IMR-90 (cell line): ENCODE data around the gene FGF9. TPM values are rescaled to one million over a fixed set of nuclear protein-coding genes. Genes with fewer than 3 reads are reported as not detected.

Experiments used
- ATAC-seq: fragments of 200-7000 bp; cut with Tn5 transposase; 2 replicates; pipeline ENCODE4 v1.9.1; 2020; ENCODE audit warnings: low read depth, mild to moderate bottlenecking, moderate library complexity
- BruUV-seq: library from RNA; stranded (reverse); fragments of 400-500 nt; replicated peaks from 2 replicates; lab custom pipeline; 2021; lab: Mats Ljungman, UMichigan
- CTCF ChIA-PET: fragments of 300-600 bp; formaldehyde crosslinking; extraction: SDS; loops from one replicate; lab custom pipeline; 2021; ENCODE audit warnings: antibody characterized with exemption; lab: Yijun Ruan, JAX
- POLR2A ChIA-PET: fragments of 300-600 bp; sonication (Branson Sonifier 250); formaldehyde crosslinking; loops from one replicate; lab custom pipeline; 2022; ENCODE audit warnings: antibody characterized with exemption; ENCODE audit not compliant: unreplicated experiment; lab: Charles Lee
- DNase-seq: peaks from one replicate; pipeline ENCODE4 v3.0.0; 2013
- H2AFZ ChIP-seq: replicated peaks from 2 replicates; pipeline ENCODE3; 2013; ENCODE audit warnings: low read length, mild to moderate bottlenecking; ENCODE audit not compliant: poor library complexity
- H2AK5ac ChIP-seq: 2 replicates; pipeline ENCODE4 v1.6.1; 2013; ENCODE audit warnings: low read depth, low read length, inconsistent platforms
- H2AK9ac ChIP-seq: replicated peaks from 2 replicates; pipeline ENCODE3; 2013; ENCODE audit warnings: mild to moderate bottlenecking, low read depth, low read length, moderate library complexity; ENCODE audit not compliant: poor library complexity
- H2BK120ac ChIP-seq: 2 replicates; pipeline ENCODE4 v1.6.1; 2013; ENCODE audit warnings: low read depth, low read length, inconsistent platforms
- H2BK15ac ChIP-seq: 3 replicates; pipeline ENCODE4 v1.6.1; 2013; ENCODE audit warnings: low read depth, low read length, inconsistent platforms
- H2BK20ac ChIP-seq: 2 replicates; pipeline ENCODE4 v1.6.1; 2013; ENCODE audit warnings: low read depth, mild to moderate bottlenecking, inconsistent platforms, low read length, moderate library complexity
- H2BK5ac ChIP-seq: 2 replicates; pipeline ENCODE4 v1.6.1; 2013; ENCODE audit warnings: mild to moderate bottlenecking, low read depth, low read length, inconsistent platforms; ENCODE audit not compliant: poor library complexity, severe bottlenecking
- H3K14ac ChIP-seq: replicated peaks from 2 replicates; pipeline ENCODE4 v1.6.1; 2013; ENCODE audit warnings: low read depth, low read length, inconsistent platforms
- H3K18ac ChIP-seq: 2 replicates; pipeline ENCODE4 v1.6.1; 2013; ENCODE audit warnings: low read depth, low read length, control low read depth
- H3K23ac ChIP-seq: 2 replicates; pipeline ENCODE4 v1.6.1; 2013; ENCODE audit warnings: low read depth, low read length, inconsistent platforms
- H3K27ac ChIP-seq: 2 replicates; pipeline ENCODE4 v1.5.1; 2013; ENCODE audit warnings: mild to moderate bottlenecking, control low read depth, low read length; ENCODE audit not compliant: insufficient read depth
- H3K27me3 ChIP-seq: 2 replicates; pipeline ENCODE4 v1.6.1; 2013; ENCODE audit warnings: low read length; ENCODE audit not compliant: control insufficient read depth, insufficient read depth
- H3K36me3 ChIP-seq: 2 replicates; pipeline ENCODE4 v1.6.1; 2013; ENCODE audit warnings: low read length, mixed read lengths; ENCODE audit not compliant: control insufficient read depth, insufficient read depth
- H3K4ac ChIP-seq: 2 replicates; pipeline ENCODE4 v1.6.1; 2013; ENCODE audit warnings: low read depth, low read length, inconsistent platforms
- H3K4me1 ChIP-seq: 2 replicates; pipeline ENCODE4 v1.6.1; 2013; ENCODE audit warnings: low read length, mixed read lengths; ENCODE audit not compliant: control insufficient read depth, insufficient read depth
- H3K4me2 ChIP-seq: 2 replicates; pipeline ENCODE4 v1.6.1; 2013; ENCODE audit warnings: low read depth, mild to moderate bottlenecking, control low read depth, low read length, moderate library complexity
- H3K4me3 ChIP-seq: 2 replicates; pipeline ENCODE4 v1.5.1; 2013; ENCODE audit warnings: low read depth, mild to moderate bottlenecking, control low read depth, low read length, moderate library complexity; ENCODE audit not compliant: insufficient read depth
- H3K56ac ChIP-seq: 2 replicates; pipeline ENCODE4 v1.6.1; 2013; ENCODE audit warnings: low read length, inconsistent platforms; ENCODE audit not compliant: insufficient read depth; ENCODE audit errors: extremely low read depth
- H3K79me1 ChIP-seq, 2 experiments: 2 replicates each; pipeline ENCODE4 v1.6.1; 2013; ENCODE audit warnings: low read length in 2 of 2, inconsistent platforms in 1 of 2, low read depth in 1 of 2
- H3K9ac ChIP-seq: 2 replicates; pipeline ENCODE4 v1.6.1; 2013; ENCODE audit warnings: low read depth, low read length, control low read depth
- H3K9me1 ChIP-seq: 2 replicates; pipeline ENCODE4 v1.6.1; 2013; ENCODE audit warnings: low read length, inconsistent platforms; ENCODE audit not compliant: insufficient read depth
- H3K9me3 ChIP-seq: 2 replicates; pipeline ENCODE4 v1.6.1; 2013; ENCODE audit warnings: low read length; ENCODE audit not compliant: control insufficient read depth, insufficient read depth
- H4K20me1 ChIP-seq: 2 replicates; pipeline ENCODE4 v1.6.1; 2013; ENCODE audit warnings: low read length, inconsistent platforms; ENCODE audit not compliant: insufficient read depth
- H4K5ac ChIP-seq: 2 replicates; pipeline ENCODE4 v1.6.1; 2013; ENCODE audit warnings: mild to moderate bottlenecking, low read depth, low read length, control low read depth
- H4K8ac ChIP-seq, 2 experiments: 2 replicates each; pipeline ENCODE4 v1.6.1; 2013; ENCODE audit warnings: low read depth in 2 of 2, low read length in 2 of 2, control low read depth in 1 of 2, inconsistent platforms in 1 of 2
- H4K91ac ChIP-seq: 2 replicates; pipeline ENCODE4 v1.6.1; 2013; ENCODE audit warnings: low read depth, low read length, inconsistent platforms; ENCODE audit not compliant: insufficient read depth
- MAFK ChIP-seq: IDR thresholded peaks from 2 replicates; pipeline ENCODE4 v1.6.1; 2012; ENCODE audit warnings: low read depth, low read length, improper control_type of control experiment
- WGBS, 2 experiments: methylation state at CpG; one replicate each; pipeline versions ENCODE4 v1.1.5 to v1.1.7; 2013; ENCODE audit warnings: missing lambda C conversion rate in 2 of 2; ENCODE audit not compliant: insufficient read length in 1 of 2; ENCODE audit errors: extremely low coverage in 2 of 2; 5-methylcytosine and 5-hydroxymethylcytosine counted together
- dilution Hi-C: fragments of 300-500 bp; cut with HindIII; formaldehyde crosslinking; loops from one replicate; pipeline ENCODE4 v1.14.3; 2018; ENCODE audit warnings: low sequenced_read_pairs; ENCODE audit not compliant: unreplicated experiment
- in situ Hi-C: fragments of 300-500 bp; cut with MboI; formaldehyde crosslinking; loops from 3 replicates; pipeline ENCODE4 v1.14.3; 2019; ENCODE audit warnings: low sequenced_read_pairs, inconsistent platforms, mixed read lengths
- intact Hi-C: fragments of 100-400 bp; cut with micrococcal nuclease; formaldehyde crosslinking; loops from 2 replicates; pipeline ENCODE4 v1.10.0; 2022
- polyA plus RNA-seq, 3 experiments: library from polyadenylated mRNA; depleted of rRNA; stranded (reverse); fragments of >200 nt; gene quantifications; 2 replicates each; pipeline ENCODE4 v1.2.3, GENCODE V29; 2012; ENCODE audit warnings: low replicate concordance in 1 of 3
- total RNA-seq: library from RNA; depleted of rRNA; stranded (reverse); fragments of >200 nt; gene quantifications from 2 replicates; pipeline ENCODE4 v1.2.3, GENCODE V29; 2012
- TF ChIP-seq, protein P1 (sequence below): fragments of 150-350 bp; IDR thresholded peaks from 2 replicates; pipeline ENCODE4 v1.6.1; 2017; ENCODE audit warnings: mild to moderate bottlenecking, antibody characterized with exemption, low read length, low read depth

The FGF9 gene
- total and polyA plus RNA-seq, 2 of the 4 experiments (the other 2 are of a cell fraction), result under 0.01 to 0.05 TPM

DNA sequence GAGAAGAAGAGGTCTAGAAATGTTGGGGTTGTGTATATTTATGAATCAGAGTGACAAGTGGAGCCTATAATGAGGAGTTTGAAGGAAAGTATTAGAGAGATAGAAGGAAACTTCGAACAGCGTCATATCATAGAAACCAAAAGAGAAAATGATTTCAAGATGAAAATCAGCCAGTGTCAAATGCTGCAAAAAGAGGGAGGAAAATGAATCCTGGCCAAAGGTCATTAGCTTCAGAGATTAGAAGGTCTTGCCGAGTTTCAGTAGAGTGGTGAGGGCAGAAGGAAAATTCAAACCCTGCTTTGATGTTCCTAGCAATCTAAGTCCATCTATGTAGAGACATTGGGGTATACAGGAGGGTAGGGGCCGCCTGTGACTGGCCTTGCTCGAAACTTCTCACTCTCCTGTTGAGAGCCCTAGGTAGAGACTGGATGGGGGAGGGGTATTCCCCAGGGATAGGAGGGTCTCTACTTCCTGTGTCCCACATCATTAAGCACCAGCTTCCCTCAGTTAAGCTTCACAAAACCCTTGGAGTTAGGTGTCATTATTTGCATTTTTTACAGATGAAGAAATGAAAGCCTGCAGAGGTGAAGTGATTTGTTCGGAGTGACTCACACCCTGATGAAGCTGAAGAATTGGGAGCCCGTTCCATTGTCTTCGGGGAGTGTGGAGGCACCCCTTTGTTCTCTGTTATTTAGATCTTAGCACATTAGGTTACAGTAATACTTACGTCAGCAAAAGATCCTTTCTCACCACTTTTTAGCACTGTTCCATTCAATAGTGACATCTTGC, 62.8 kb downstream of the FGF9 start:
- BruUV-seq, result no TSS peak
- Histone ChIP-seq H2BK15ac (no peak overlapping the region), H3K4me1 (peaks cover 8% of the 10 kb centered on the region), H3K36me3 (no peaks in the 10 kb centered on the region), H2BK20ac (no peak overlapping the region), H2BK120ac (no peak overlapping the region), H3K56ac (no peak overlapping the region), H3K9me3 (peaks cover 2% of the 10 kb centered on the region; the same call in 1 of the 2 replicates), H3K4me2 (no peak overlapping the region), H3K18ac (no peak overlapping the region), H4K8ac (no peak overlapping the region), H2AFZ (no peak overlapping the region), H3K4me3 (no peak overlapping the region), H3K79me1 (no peaks in the 10 kb centered on the region), H4K20me1 (no peaks in the 10 kb centered on the region), H2BK5ac (no peak overlapping the region), H3K14ac (no peak overlapping the region), H3K27ac (no peak overlapping the region), H2AK9ac (no peak overlapping the region), H4K91ac (no peak overlapping the region), H2AK5ac (no peak overlapping the region), H3K9me1 (no peaks in the 10 kb centered on the region; the same call in 1 of the 2 replicates), H3K9ac (no peak overlapping the region), H3K23ac (no peak overlapping the region), H3K27me3 (peaks cover 12% of the 10 kb centered on the region), H4K5ac (no peak overlapping the region), H3K4ac (no peak overlapping the region)
- TF ChIP-seq MAFK, result peak; percentile 69
- TF ChIP-seq, protein P1, sequence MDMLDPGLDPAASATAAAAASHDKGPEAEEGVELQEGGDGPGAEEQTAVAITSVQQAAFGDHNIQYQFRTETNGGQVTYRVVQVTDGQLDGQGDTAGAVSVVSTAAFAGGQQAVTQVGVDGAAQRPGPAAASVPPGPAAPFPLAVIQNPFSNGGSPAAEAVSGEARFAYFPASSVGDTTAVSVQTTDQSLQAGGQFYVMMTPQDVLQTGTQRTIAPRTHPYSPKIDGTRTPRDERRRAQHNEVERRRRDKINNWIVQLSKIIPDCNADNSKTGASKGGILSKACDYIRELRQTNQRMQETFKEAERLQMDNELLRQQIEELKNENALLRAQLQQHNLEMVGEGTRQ, result no peak
- intact Hi-C loops (no loop called here), in situ Hi-C loops (no loop called here), dilution Hi-C loops (no loop called here)
- CTCF ChIA-PET, result no interaction called here
- POLR2A ChIA-PET, result no interaction called here
- WGBS, 2 experiments, result 93% methylated on average over 2 of the region's 9 CpGs; no CpG with 5 or more reads in 1 of the 2 experiments
- ATAC-seq (no peak), DNase-seq (no peak)
